GM12878 (cell line): ENCODE measurements around the gene GAGE10. TPM values are rescaled to one million over a fixed set of nuclear protein-coding genes. Genes with fewer than 3 reads are reported as not detected.

Source experiments
- ATAC-seq: fragments of 200-7000 bp; cut with Tn5 transposase; 3 replicates; pipeline ENCODE4 v1.9.1; 2020; ENCODE audit warnings: mild to moderate bottlenecking, moderate library complexity
- BruUV-seq: library from RNA; stranded (reverse); fragments of 400-500 nt; replicated peaks from 2 replicates; lab custom pipeline; 2021; lab: Mats Ljungman, UMichigan
- CTCF ChIA-PET: fragments of 300-600 bp; sonication (Branson Sonifier 250); formaldehyde crosslinking; extraction: SDS; loops from one replicate; lab custom pipeline; 2021; ENCODE audit warnings: inconsistent platforms; lab: Yijun Ruan, JAX
- POLR2A ChIA-PET: fragments of 350-600 bp; formaldehyde crosslinking; extraction: SDS; loops from one replicate; lab custom pipeline; 2021; ENCODE audit warnings: inconsistent platforms; lab: Charles Lee
- RAD21 ChIA-PET: fragments of 300-600 bp; sonication (Branson Sonifier 250); formaldehyde crosslinking; loops from one replicate; lab custom pipeline; 2023; ENCODE audit warnings: antibody characterized with exemption; ENCODE audit not compliant: unreplicated experiment; lab: Charles Lee
- SMC1A ChIA-PET: fragments of 300-600 bp; sonication (Branson Sonifier 250); formaldehyde crosslinking; loops from one replicate; lab custom pipeline; 2023; ENCODE audit not compliant: unreplicated experiment, uncharacterized antibody; lab: Charles Lee
- DNase-seq: peaks from one replicate; pipeline ENCODE4 v3.0.0-alpha.2; 2011; ENCODE audit warnings: low read depth, low spot score
- FAIRE-seq: peaks from 3 replicates; lab custom pipeline; 2011; peaks lifted over from hg19 to GRCh38; lab: Jason Lieb, UNC
- H2AFZ ChIP-seq: 2 replicates; pipeline ENCODE4 v1.6.0; 2011; ENCODE audit warnings: low read depth, low read length, control low read depth; ENCODE audit not compliant: control insufficient read depth
- H3K27ac ChIP-seq: 2 replicates; pipeline ENCODE4 v1.5.1; 2011; ENCODE audit warnings: control low read depth; ENCODE audit not compliant: control insufficient read depth, insufficient read depth
- H3K27me3 ChIP-seq, 2 experiments: replicated peaks in 1 of 2; 2 replicates each; pipeline versions ENCODE4 v1.6.0 to v1.6.1; 2011; ENCODE audit warnings: low read length in 1 of 2; ENCODE audit not compliant: control insufficient read depth in 2 of 2, insufficient read depth in 2 of 2
- H3K36me3 ChIP-seq, 2 experiments: 2 replicates each; pipeline ENCODE4 v1.5.1; 2011; ENCODE audit warnings: low read length in 1 of 2; ENCODE audit not compliant: control insufficient read depth in 2 of 2, insufficient read depth in 2 of 2
- H3K4me1 ChIP-seq: 2 replicates; pipeline ENCODE4 v1.6.1; 2011; ENCODE audit warnings: mild to moderate bottlenecking, low read length, moderate library complexity, mixed read lengths; ENCODE audit not compliant: control insufficient read depth, insufficient read depth
- H3K4me2 ChIP-seq: 2 replicates; pipeline ENCODE4 v1.6.0; 2011; ENCODE audit warnings: control low read depth; ENCODE audit not compliant: control insufficient read depth, insufficient read depth
- H3K4me3 ChIP-seq: fragments of 200-600 bp; sonication (generic); 2 replicates; pipeline ENCODE4 v1.5.1; 2016
- H3K79me2 ChIP-seq: 2 replicates; pipeline ENCODE4 v1.6.0; 2011; ENCODE audit warnings: low read length; ENCODE audit not compliant: control insufficient read depth, insufficient read depth
- H3K9ac ChIP-seq: 2 replicates; pipeline ENCODE4 v1.8.0; 2011; ENCODE audit warnings: low read length, control low read depth, mixed read lengths; ENCODE audit not compliant: control insufficient read depth, insufficient read depth
- H3K9me3 ChIP-seq: replicated peaks from 3 replicates; pipeline ENCODE4 v1.5.1; 2011; ENCODE audit warnings: mild to moderate bottlenecking, low read length; ENCODE audit not compliant: control insufficient read depth, insufficient read depth
- H4K20me1 ChIP-seq: 2 replicates; pipeline ENCODE4 v1.6.0; 2011; ENCODE audit not compliant: control insufficient read depth, insufficient read depth
- ASH2L ChIP-seq: fragments of 300-600, 200-600 bp; sonication (generic); IDR thresholded peaks from 2 replicates; pipeline ENCODE4 v1.6.1; 2017; ENCODE audit warnings: low read depth, mild to moderate bottlenecking, borderline replicate concordance
- BACH1 ChIP-seq: fragments of 450-650 bp; IDR thresholded peaks from 2 replicates; pipeline ENCODE4 v1.6.1; 2017; ENCODE audit warnings: mild to moderate bottlenecking, borderline replicate concordance
- BCL11A ChIP-seq: IDR thresholded peaks from 2 replicates; pipeline ENCODE4 v1.6.1; 2011; ENCODE audit warnings: low read depth, low read length
- CBFB ChIP-seq: IDR thresholded peaks from 2 replicates; pipeline ENCODE4 v1.6.1; 2016; ENCODE audit warnings: antibody characterized with exemption, low read depth
- CEBPB ChIP-seq, 2 experiments: fragments of 150-350 bp in 1 of 2; IDR thresholded peaks; 2 replicates each; pipeline ENCODE4 v1.6.1; 2012 to 2014; ENCODE audit warnings: low read depth in 2 of 2, low read length in 2 of 2, borderline replicate concordance in 1 of 2, inconsistent platforms in 1 of 2
- ESRRA ChIP-seq: IDR thresholded peaks from 2 replicates; pipeline ENCODE4 v1.6.1; 2012; ENCODE audit warnings: mild to moderate bottlenecking, low read length, improper control_type of control experiment
- ETV6 ChIP-seq, 2 experiments: fragments of 450-650 bp in 1 of 2; IDR thresholded peaks in 1 of 2; conservative IDR thresholded peaks in 1 of 2; 2 replicates each; pipeline ENCODE4 v1.6.1; 2014; ENCODE audit warnings: antibody characterized with exemption in 1 of 2, borderline replicate concordance in 1 of 2, low read depth in 1 of 2, mild to moderate bottlenecking in 1 of 2, moderate library complexity in 1 of 2
- FOS ChIP-seq: IDR thresholded peaks from 3 replicates; pipeline ENCODE4 v1.6.1; 2011; ENCODE audit warnings: borderline replicate concordance; ENCODE audit not compliant: insufficient read length; ENCODE audit errors: extremely low read depth
- HCFC1 ChIP-seq: fragments of 150-350 bp; IDR thresholded peaks from 2 replicates; pipeline ENCODE4 v1.6.1; 2014; ENCODE audit warnings: low read length
- IKZF1 ChIP-seq: fragments of 450-650 bp; conservative IDR thresholded peaks from 2 replicates; pipeline ENCODE4 v1.6.1; 2017; ENCODE audit warnings: antibody characterized with exemption, mild to moderate bottlenecking
- MXI1 ChIP-seq: fragments of 150-350 bp; IDR thresholded peaks from 2 replicates; pipeline ENCODE4 v1.6.1; 2011; ENCODE audit warnings: low read depth, mild to moderate bottlenecking, inconsistent platforms, low read length, improper control_type of control experiment
- POLR2A ChIP-seq: IDR thresholded peaks from 2 replicates; pipeline ENCODE4 v1.6.1; 2011; ENCODE audit warnings: low read depth, mild to moderate bottlenecking, low read length
- RB1 ChIP-seq: fragments of 450-650 bp; formaldehyde crosslinking; IDR thresholded peaks from 2 replicates; pipeline ENCODE4 v1.6.1; 2017; ENCODE audit warnings: mild to moderate bottlenecking, borderline replicate concordance
- SP1 ChIP-seq: IDR thresholded peaks from one replicate; pipeline ENCODE4 v1.6.1; 2011; ENCODE audit warnings: low read depth, low read length
- TCF12 ChIP-seq: IDR thresholded peaks from 2 replicates; pipeline ENCODE4 v1.6.1; 2011; ENCODE audit warnings: low read depth, mild to moderate bottlenecking, low read length
- ZNF207 ChIP-seq: fragments of 450-650 bp; IDR thresholded peaks from 2 replicates; pipeline ENCODE4 v1.6.1; 2014; ENCODE audit warnings: antibody characterized with exemption, mild to moderate bottlenecking, borderline replicate concordance
- ZNF217 ChIP-seq: fragments of 450-650 bp; IDR thresholded peaks from 2 replicates; pipeline ENCODE4 v1.6.1; 2017; ENCODE audit warnings: antibody characterized with exemption, mild to moderate bottlenecking
- ZNF24 ChIP-seq: fragments of 450-650 bp; IDR thresholded peaks from 2 replicates; pipeline ENCODE4 v1.6.1; 2017; ENCODE audit warnings: antibody characterized with exemption, mild to moderate bottlenecking
- WGBS: methylation state at CpG from one replicate; pipeline ENCODE4 v1.1.6; 2016; ENCODE audit warnings: low lambda C conversion rate; ENCODE audit not compliant: insufficient replicate concordance, insufficient coverage; ENCODE audit errors: missing lambda C conversion rate; 5-methylcytosine and 5-hydroxymethylcytosine counted together
- in situ Hi-C: fragments of 300-500 bp; cut with MboI; formaldehyde crosslinking; loops from 9 replicates; pipeline ENCODE4 v1.14.3; 2018; ENCODE audit warnings: mixed read lengths
- intact Hi-C: fragments of 100-400 bp; cut with micrococcal nuclease; formaldehyde crosslinking; loops from one replicate; pipeline ENCODE4 v1.14.2; 2022; ENCODE audit not compliant: unreplicated experiment
- polyA plus RNA-seq, 11 experiments: library from polyadenylated mRNA; depleted of rRNA in 4 of 11; unstranded in 6 of 11; stranded (reverse) in 5 of 11; fragments of >200 nt; fragmentation: Nextera tagmentation in 4 of 11; fragmentation: Illumina TruSeq in 1 of 11; extraction: Ambion mirVana in 4 of 11; extraction: Trizol in 1 of 11; gene quantifications; 1 replicate in 1 of 11; 2 replicates in 10 of 11; pipeline versions ENCODE4 v1.2.1 to v1.2.3, GENCODE V29; 2011 to 2016; ENCODE audit warnings: inconsistent platforms in 2 of 11, missing spikeins in 2 of 11, low read depth in 1 of 11
- total RNA-seq, 4 experiments: library from RNA; depleted of rRNA in 3 of 4; stranded (reverse); fragments of >200 nt in 3 of 4; fragmentation: Illumina TruSeq in 1 of 4; extraction: Trizol in 1 of 4; gene quantifications; 2 replicates each; pipeline versions ENCODE4 v1.2.1 to v1.2.3, GENCODE V29; 2013 to 2021
- TF ChIP-seq, protein P1 (sequence below), 3 experiments: IDR thresholded peaks in 2 of 3; conservative IDR thresholded peaks in 1 of 3; 2 replicates each; pipeline ENCODE4 v1.5.1; 2011; ENCODE audit warnings: low read depth in 3 of 3, low read length in 3 of 3, mild to moderate bottlenecking in 3 of 3, control low read depth in 2 of 3, moderate library complexity in 2 of 3, inconsistent platforms in 1 of 3, mixed read lengths in 1 of 3; ENCODE audit not compliant: control insufficient read depth in 2 of 3, insufficient read depth in 1 of 3; ENCODE audit errors: extremely low read depth in 1 of 3
- TF ChIP-seq, protein P2 (sequence below): IDR thresholded peaks from 2 replicates; pipeline ENCODE4 v1.6.1; 2012; ENCODE audit warnings: mild to moderate bottlenecking, low read depth, low read length

GAGE10 gene
- total and polyA plus RNA-seq, 10 of the 15 experiments (the other 5 are each of a cell fraction or from before 2014, with no cell fraction given) = not detected

DNA sequence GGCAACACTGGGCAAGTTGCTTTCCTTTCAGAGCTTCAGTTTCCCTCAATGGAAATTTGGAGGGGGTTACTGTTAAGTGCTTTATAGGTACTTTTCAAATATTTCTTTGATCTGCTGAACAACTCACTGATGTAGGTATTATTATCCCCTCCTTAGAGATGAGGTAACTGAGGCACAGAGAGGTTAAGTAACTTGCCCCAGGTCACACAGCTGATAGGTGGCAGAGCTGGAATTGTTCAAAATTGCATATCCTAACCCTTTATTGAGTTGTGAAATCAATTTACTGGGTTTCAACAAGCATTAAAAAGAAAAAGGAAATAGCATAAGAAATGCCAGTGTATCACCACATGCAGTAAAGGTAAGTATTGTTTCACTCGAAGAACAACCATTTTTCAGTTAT, 27.2 kb upstream of the GAGE10 start:
- Histone ChIP-seq H3K9ac (no peak overlapping the region), H3K4me3 (no peak overlapping the region), H3K9me3 (no peaks in the 10 kb centered on the region), H3K4me1 (no peaks in the 10 kb centered on the region), H3K27ac (no peak overlapping the region), H4K20me1 (no peaks in the 10 kb centered on the region), H3K36me3 (no peaks in the 10 kb centered on the region), H3K27me3 (no peaks in the 10 kb centered on the region), H3K79me2 (peaks cover 4% of the 10 kb centered on the region), H2AFZ (no peak overlapping the region), H3K4me2 (no peak overlapping the region)
- CTCF ChIA-PET = no interaction called here
- BruUV-seq = no TSS peak
- POLR2A ChIA-PET = no interaction called here
- WGBS = 4% methylated on average over 1 of the region's 1 CpG
- intact Hi-C loops = no loop called here
- TF ChIP-seq, protein P1, sequence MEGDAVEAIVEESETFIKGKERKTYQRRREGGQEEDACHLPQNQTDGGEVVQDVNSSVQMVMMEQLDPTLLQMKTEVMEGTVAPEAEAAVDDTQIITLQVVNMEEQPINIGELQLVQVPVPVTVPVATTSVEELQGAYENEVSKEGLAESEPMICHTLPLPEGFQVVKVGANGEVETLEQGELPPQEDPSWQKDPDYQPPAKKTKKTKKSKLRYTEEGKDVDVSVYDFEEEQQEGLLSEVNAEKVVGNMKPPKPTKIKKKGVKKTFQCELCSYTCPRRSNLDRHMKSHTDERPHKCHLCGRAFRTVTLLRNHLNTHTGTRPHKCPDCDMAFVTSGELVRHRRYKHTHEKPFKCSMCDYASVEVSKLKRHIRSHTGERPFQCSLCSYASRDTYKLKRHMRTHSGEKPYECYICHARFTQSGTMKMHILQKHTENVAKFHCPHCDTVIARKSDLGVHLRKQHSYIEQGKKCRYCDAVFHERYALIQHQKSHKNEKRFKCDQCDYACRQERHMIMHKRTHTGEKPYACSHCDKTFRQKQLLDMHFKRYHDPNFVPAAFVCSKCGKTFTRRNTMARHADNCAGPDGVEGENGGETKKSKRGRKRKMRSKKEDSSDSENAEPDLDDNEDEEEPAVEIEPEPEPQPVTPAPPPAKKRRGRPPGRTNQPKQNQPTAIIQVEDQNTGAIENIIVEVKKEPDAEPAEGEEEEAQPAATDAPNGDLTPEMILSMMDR (IDR thresholded peaks at IDR 0.05 in 2 of 3, conservative IDR thresholded peaks at IDR 0.05 in 1 of 3; ENCODE audit: control insufficient read depth in 2 of 3, extremely low read depth in 1 of 3, insufficient read depth in 1 of 3, low read depth in 3 of 3, low read length in 3 of 3) = no peak
- no peak for TF ChIP-seq SP1
- no peak for TF ChIP-seq RB1
- TF ChIP-seq ESRRA = no peak
- TF ChIP-seq FOS = no peak
- TF ChIP-seq MXI1 = no peak
- no peak for TF ChIP-seq ZNF207
- TF ChIP-seq POLR2A = no peak
- no peak for TF ChIP-seq ZNF217
- TF ChIP-seq TCF12 = no peak
- TF ChIP-seq CEBPB (IDR thresholded peaks at IDR 0.05; ENCODE audit: borderline replicate concordance in 1 of 2, low read depth in 2 of 2, low read length in 2 of 2) = no peak
- TF ChIP-seq ETV6 (conservative IDR thresholded peaks at IDR 0.05 in 1 of 2, IDR thresholded peaks at IDR 0.05 in 1 of 2; ENCODE audit: borderline replicate concordance in 1 of 2, low read depth in 1 of 2) = no peak
- no peak for TF ChIP-seq HCFC1
- no peak for TF ChIP-seq CBFB
- no peak for TF ChIP-seq ZNF24
- TF ChIP-seq ASH2L = no peak
- TF ChIP-seq IKZF1 = no peak
- no peak for TF ChIP-seq BCL11A
- TF ChIP-seq, protein P2, sequence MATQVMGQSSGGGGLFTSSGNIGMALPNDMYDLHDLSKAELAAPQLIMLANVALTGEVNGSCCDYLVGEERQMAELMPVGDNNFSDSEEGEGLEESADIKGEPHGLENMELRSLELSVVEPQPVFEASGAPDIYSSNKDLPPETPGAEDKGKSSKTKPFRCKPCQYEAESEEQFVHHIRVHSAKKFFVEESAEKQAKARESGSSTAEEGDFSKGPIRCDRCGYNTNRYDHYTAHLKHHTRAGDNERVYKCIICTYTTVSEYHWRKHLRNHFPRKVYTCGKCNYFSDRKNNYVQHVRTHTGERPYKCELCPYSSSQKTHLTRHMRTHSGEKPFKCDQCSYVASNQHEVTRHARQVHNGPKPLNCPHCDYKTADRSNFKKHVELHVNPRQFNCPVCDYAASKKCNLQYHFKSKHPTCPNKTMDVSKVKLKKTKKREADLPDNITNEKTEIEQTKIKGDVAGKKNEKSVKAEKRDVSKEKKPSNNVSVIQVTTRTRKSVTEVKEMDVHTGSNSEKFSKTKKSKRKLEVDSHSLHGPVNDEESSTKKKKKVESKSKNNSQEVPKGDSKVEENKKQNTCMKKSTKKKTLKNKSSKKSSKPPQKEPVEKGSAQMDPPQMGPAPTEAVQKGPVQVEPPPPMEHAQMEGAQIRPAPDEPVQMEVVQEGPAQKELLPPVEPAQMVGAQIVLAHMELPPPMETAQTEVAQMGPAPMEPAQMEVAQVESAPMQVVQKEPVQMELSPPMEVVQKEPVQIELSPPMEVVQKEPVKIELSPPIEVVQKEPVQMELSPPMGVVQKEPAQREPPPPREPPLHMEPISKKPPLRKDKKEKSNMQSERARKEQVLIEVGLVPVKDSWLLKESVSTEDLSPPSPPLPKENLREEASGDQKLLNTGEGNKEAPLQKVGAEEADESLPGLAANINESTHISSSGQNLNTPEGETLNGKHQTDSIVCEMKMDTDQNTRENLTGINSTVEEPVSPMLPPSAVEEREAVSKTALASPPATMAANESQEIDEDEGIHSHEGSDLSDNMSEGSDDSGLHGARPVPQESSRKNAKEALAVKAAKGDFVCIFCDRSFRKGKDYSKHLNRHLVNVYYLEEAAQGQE = no peak
- TF ChIP-seq BACH1 = no peak
- SMC1A ChIA-PET = no interaction called here
- ATAC-seq (no peak), DNase-seq (no peak), FAIRE-seq (no peak)
- in situ Hi-C loops = no loop called here
- RAD21 ChIA-PET = no interaction called here
